IPS-15b (cell line): ENCODE results near the gene MKRN2.

Source experiments
- H3K27me3 ChIP-seq: one replicate; pipeline ENCODE4 v1.6.1; 2013; ENCODE audit warnings: low read length; ENCODE audit not compliant: control insufficient read depth, insufficient read depth
- H3K36me3 ChIP-seq: one replicate; pipeline ENCODE4 v1.6.1; 2013; ENCODE audit warnings: low read length; ENCODE audit not compliant: control insufficient read depth, insufficient read depth
- H3K4me1 ChIP-seq: one replicate; pipeline ENCODE4 v1.6.1; 2013; ENCODE audit warnings: mild to moderate bottlenecking, low read length; ENCODE audit not compliant: control insufficient read depth, insufficient read depth
- H3K4me3 ChIP-seq: one replicate; pipeline ENCODE4 v1.5.1; 2013; ENCODE audit warnings: low read depth, low read length
- H3K9ac ChIP-seq: one replicate; pipeline ENCODE4 v1.6.1; 2013; ENCODE audit warnings: low read depth, mild to moderate bottlenecking, low read length
- H3K9me3 ChIP-seq: one replicate; pipeline ENCODE4 v1.6.1; 2013; ENCODE audit warnings: mild to moderate bottlenecking, low read length; ENCODE audit not compliant: control insufficient read depth, insufficient read depth

Gene MKRN2

DNA sequence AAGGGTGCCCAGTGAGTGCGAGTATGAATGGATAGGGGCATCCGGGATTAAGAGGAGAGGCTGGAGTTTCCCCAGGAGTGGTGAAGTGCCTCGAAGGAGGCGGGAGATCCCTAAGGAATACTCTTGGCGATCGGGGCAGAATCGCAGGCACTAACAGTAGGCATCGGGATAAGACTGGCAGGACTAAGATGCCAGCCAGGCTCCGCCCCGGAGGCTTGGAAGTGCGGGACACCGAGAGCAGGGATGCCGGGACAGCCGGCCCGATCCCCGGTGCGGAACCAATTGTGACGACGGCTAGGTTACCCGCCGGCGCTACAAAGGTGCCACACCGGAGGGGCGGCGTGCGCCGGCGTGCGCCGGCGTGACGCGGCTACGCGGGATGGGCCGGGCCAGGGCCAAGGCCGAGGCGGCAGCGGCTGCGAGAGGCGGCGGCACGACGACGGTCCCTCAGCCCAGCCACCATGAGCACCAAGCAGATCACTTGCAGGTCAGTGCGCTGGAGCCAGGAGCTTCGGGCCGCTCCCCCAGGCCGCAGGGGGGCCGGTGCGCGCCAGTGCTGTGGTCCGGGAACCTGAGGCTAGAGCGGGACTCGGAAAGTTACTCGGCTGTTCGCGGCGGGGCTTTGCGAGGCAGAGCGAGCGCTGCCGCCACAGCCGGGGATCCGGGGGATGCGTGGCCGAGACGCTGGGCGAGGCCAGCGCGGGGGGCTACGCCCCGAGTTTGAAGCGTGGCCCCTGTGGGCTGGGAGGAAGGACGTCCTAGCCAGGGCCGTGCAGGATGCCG is at the start of gene MKRN2:
TSS of gene MKRN2 (plus strand) at position 398 of the 783 bp plus-strand sequence. CDS start at position 462, 64 bp downstream.
- no peaks in the 10 kb centered on the region for H3K36me3 ChIP-seq
- H3K27me3 ChIP-seq, result no peaks in the 10 kb centered on the region
- peak within 1 kb of the TSS; percentile 65 for H3K4me3 ChIP-seq
- H3K9me3 ChIP-seq, result no peaks in the 10 kb centered on the region
- peak within 1 kb of the TSS; percentile 93 for H3K9ac ChIP-seq
- H3K4me1 ChIP-seq, result peaks cover 12% of the 10 kb centered on the region

GRCh38 chr3:12507591-12508281 is 49.2 kb upstream of the MKRN2 start:
- Histone ChIP-seq H3K9me3 (no peaks in the 10 kb centered on the region), H3K36me3 (peaks cover 13% of the 10 kb centered on the region), H3K27me3 (no peaks in the 10 kb centered on the region), H3K9ac (no peak overlapping the region), H3K4me3 (no peak overlapping the region), H3K4me1 (no peaks in the 10 kb centered on the region)

DNA sequence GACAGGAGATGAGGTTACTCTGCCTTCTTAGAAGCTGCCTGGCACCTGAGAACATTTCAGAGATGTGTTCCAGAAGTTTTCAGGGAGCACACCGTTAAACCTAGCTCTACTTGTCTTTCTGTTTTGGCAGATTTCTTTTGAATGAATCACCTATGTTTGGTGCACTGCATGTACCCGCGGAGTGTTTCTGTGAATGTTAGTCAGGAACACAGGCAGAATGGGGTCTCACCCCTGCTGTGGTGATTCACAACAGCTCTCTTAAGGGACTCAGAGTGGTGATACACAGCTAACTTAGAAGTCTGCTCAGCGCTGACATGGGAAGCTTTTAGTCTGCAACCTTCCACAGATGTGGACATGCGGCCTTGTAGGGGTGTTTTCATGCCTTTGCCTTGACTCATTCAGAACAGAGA is 48.6 kb upstream of the MKRN2 start:
- Histone ChIP-seq H3K36me3 (peaks cover 11% of the 10 kb centered on the region), H3K27me3 (no peaks in the 10 kb centered on the region), H3K4me1 (no peaks in the 10 kb centered on the region), H3K4me3 (no peak overlapping the region), H3K9ac (no peak overlapping the region), H3K9me3 (no peaks in the 10 kb centered on the region)

DNA sequence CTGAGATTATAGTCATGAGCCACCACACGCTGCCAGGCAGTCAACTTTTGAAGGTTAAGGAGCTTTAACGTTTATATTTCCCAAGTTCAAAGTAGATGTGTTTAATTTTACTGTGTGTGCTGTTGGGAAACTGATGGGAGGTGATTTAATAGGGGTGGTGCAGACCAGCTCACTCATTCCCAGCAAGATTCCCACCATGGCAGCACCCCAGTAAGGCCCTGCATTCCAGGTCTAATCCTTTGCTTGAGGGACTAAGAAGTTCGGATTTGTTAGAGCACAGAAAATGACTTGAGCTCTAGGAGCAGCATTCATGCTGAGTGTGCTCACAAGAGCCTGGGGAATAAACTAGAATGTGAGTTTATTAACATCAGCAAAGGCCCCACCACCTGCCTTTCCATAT is 47.4 kb upstream of the MKRN2 start:
- Histone ChIP-seq H3K9ac (no peak overlapping the region), H3K4me3 (no peak overlapping the region), H3K36me3 (peaks cover 7% of the 10 kb centered on the region), H3K9me3 (no peaks in the 10 kb centered on the region), H3K4me1 (no peaks in the 10 kb centered on the region), H3K27me3 (no peaks in the 10 kb centered on the region)

DNA sequence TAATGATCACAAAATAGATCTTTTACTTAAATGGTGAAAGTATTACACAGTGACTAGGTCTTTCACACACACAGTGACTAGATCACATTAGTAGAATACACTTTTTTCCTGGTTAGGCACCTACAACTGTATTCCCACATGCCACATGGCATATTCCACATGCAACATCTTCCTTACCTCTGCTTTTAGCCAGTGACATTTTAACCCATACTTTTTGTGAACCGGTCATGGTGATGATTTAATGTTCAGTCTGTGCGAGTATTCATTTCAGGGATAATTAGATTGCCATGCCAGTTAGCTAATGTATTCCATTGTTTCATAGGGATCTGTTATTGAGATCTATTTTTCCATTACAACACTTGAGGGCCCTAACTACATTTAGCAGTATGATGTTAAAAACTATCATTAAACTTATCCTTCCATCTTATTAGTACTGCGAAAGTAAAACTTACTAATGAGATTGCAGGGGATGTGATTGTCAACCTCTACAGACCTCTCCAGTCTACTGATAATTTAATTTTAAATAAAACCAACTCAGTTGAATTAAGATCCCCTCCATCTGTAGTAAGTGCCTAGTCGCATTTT is 44.3 kb upstream of the MKRN2 start:
- no peaks in the 10 kb centered on the region for H3K36me3 ChIP-seq
- no peaks in the 10 kb centered on the region for H3K27me3 ChIP-seq
- H3K9ac ChIP-seq, result no peak overlapping the region
- no peaks in the 10 kb centered on the region for H3K9me3 ChIP-seq
- H3K4me1 ChIP-seq, result no peaks in the 10 kb centered on the region
- no peak overlapping the region for H3K4me3 ChIP-seq

GRCh38 chr3:12513694-12514446 is 43.0 kb upstream of the MKRN2 start:
- Histone ChIP-seq H3K27me3 (no peaks in the 10 kb centered on the region), H3K4me3 (no peak overlapping the region), H3K36me3 (no peaks in the 10 kb centered on the region)

GRCh38 chr3:12515631-12516030 is 41.3 kb upstream of the MKRN2 start:
- Histone ChIP-seq H3K4me3 (no peak overlapping the region), H3K36me3 (no peaks in the 10 kb centered on the region), H3K9ac (no peak overlapping the region), H3K27me3 (no peaks in the 10 kb centered on the region), H3K9me3 (no peaks in the 10 kb centered on the region), H3K4me1 (no peaks in the 10 kb centered on the region)

More at GRCh38 chr3:12513694-12514446, 43.0 kb upstream of the MKRN2 start:
- H3K9ac ChIP-seq, result no peak overlapping the region
- H3K4me1 ChIP-seq, result no peaks in the 10 kb centered on the region
- no peaks in the 10 kb centered on the region for H3K9me3 ChIP-seq

DNA sequence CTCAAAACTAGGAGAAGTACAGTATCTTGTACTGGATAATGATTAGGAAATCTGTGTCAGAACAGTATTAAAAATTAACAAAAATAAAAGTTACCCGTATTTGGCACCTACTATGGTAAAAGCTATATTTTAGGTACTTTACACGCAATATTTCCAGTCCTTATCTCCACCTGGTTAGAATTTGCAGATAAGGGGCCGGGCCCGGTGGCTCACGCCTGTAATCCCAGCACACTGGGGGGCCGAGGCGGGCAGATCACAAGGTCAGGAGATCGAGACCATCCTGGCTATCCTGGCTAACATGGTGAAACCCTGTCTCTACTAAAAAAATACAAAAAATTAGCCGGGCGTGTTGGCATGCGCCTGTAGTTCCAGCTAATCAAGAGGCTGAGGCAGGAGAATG is 40.0 kb upstream of the MKRN2 start:
- H3K9me3 ChIP-seq, result no peaks in the 10 kb centered on the region
- H3K36me3 ChIP-seq, result peaks cover 4% of the 10 kb centered on the region
- no peaks in the 10 kb centered on the region for H3K27me3 ChIP-seq
- H3K9ac ChIP-seq, result no peak overlapping the region
- H3K4me3 ChIP-seq, result no peak overlapping the region
- H3K4me1 ChIP-seq, result no peaks in the 10 kb centered on the region

GRCh38 chr3:12518261-12519028 is 38.4 kb upstream of the MKRN2 start:
- H3K27me3 ChIP-seq, result no peaks in the 10 kb centered on the region
- H3K9me3 ChIP-seq, result no peaks in the 10 kb centered on the region
- no peak overlapping the region for H3K4me3 ChIP-seq
- H3K36me3 ChIP-seq, result peaks cover 4% of the 10 kb centered on the region
- H3K9ac ChIP-seq, result no peak overlapping the region
- no peaks in the 10 kb centered on the region for H3K4me1 ChIP-seq

DNA sequence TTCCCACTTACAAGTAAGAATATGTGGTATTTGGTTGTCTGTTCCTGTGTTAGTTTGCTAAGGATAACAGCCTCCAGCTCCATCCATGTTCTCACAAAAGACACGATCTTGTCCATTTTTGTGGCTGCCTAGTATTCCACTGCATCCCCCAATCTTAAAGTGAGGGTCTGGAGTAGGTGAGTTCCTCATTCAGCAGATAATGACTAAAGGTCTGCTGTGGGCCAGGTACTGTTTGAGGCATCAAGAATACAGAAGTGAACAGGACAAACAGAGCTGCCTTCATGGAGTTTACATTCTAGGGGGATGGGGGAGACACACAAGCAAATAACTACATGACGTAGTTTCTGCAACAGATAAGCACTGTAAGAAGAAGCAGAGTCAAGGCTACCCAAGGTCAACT is 35.9 kb upstream of the MKRN2 start:
- Histone ChIP-seq H3K4me3 (no peak overlapping the region), H3K4me1 (no peaks in the 10 kb centered on the region), H3K9ac (no peak overlapping the region), H3K27me3 (no peaks in the 10 kb centered on the region), H3K36me3 (peaks cover 4% of the 10 kb centered on the region), H3K9me3 (no peaks in the 10 kb centered on the region)

- Histone ChIP-seq H3K4me3 (no peak overlapping the region), H3K9me3 (no peaks in the 10 kb centered on the region), H3K36me3 (peaks cover 4% of the 10 kb centered on the region), H3K27me3 (no peaks in the 10 kb centered on the region), H3K9ac (no peak overlapping the region), H3K4me1 (no peaks in the 10 kb centered on the region)
These were observed 34.2 kb upstream of the MKRN2 start for GRCh38 chr3:12522721-12523120.
